GM06990 (cell line): Measurements from ENCODE around the gene HAAO.

Source experiments
- DNase-seq: peaks from one replicate; pipeline ENCODE4 v3.0.0-alpha.2; 2011; ENCODE audit not compliant: insufficient read length; ENCODE audit errors: extremely low read depth
- H3K27me3 ChIP-seq: replicated peaks from 2 replicates; pipeline ENCODE4 v1.6.0; 2011; ENCODE audit warnings: low read length; ENCODE audit not compliant: control insufficient read depth, insufficient read depth
- H3K36me3 ChIP-seq: 2 replicates; pipeline ENCODE4 v1.5.1; 2011; ENCODE audit warnings: low read length; ENCODE audit not compliant: control insufficient read depth, insufficient read depth
- H3K4me3 ChIP-seq: replicated peaks from 2 replicates; pipeline ENCODE4 v1.5.1; 2011; ENCODE audit warnings: low read depth, mild to moderate bottlenecking, control low read depth, low read length
- CTCF ChIP-seq: IDR thresholded peaks from 2 replicates; pipeline ENCODE4 v1.5.1; 2011; ENCODE audit warnings: low read length, control low read depth, mild to moderate bottlenecking, inconsistent platforms; ENCODE audit not compliant: insufficient read depth, poor library complexity, severe bottlenecking

Gene HAAO

GRCh38 chr2:42726680-42727079 lies 65.7 kb downstream of the HAAO start:
- H3K27me3 ChIP-seq = no peaks in the 10 kb centered on the region
- H3K4me3 ChIP-seq = no peak overlapping the region
- TF ChIP-seq CTCF = no peak
- no peaks in the 10 kb centered on the region for H3K36me3 ChIP-seq
- no peak for DNase-seq

GRCh38 chr2:42725657-42726056 lies 66.7 kb downstream of the HAAO start:
- no peak for TF ChIP-seq CTCF
- no peak for DNase-seq
- Histone ChIP-seq H3K27me3 (no peaks in the 10 kb centered on the region), H3K4me3 (no peak overlapping the region), H3K36me3 (no peaks in the 10 kb centered on the region)

GRCh38 chr2:42724886-42725285 lies 67.5 kb downstream of the HAAO start:
- no peak for DNase-seq
- Histone ChIP-seq H3K4me3 (no peak overlapping the region), H3K36me3 (no peaks in the 10 kb centered on the region), H3K27me3 (no peaks in the 10 kb centered on the region)
- no peak for TF ChIP-seq CTCF

- H3K27me3 ChIP-seq = no peaks in the 10 kb centered on the region
- no peak for DNase-seq
- no peaks in the 10 kb centered on the region for H3K36me3 ChIP-seq
- TF ChIP-seq CTCF = no peak
- no peak overlapping the region for H3K4me3 ChIP-seq
Measured at GRCh38 chr2:42723465-42723864, 68.9 kb downstream of the HAAO start.

GRCh38 chr2:42722320-42723190 lies 69.8 kb downstream of the HAAO start:
- H3K36me3 ChIP-seq = no peaks in the 10 kb centered on the region
- no peaks in the 10 kb centered on the region for H3K27me3 ChIP-seq
- TF ChIP-seq CTCF = no peak
- DNase-seq = peak; percentile 66
- no peak overlapping the region; the same call in 1 of the 2 replicates for H3K4me3 ChIP-seq

GRCh38 chr2:42721898-42722297 lies 70.5 kb downstream of the HAAO start:
- TF ChIP-seq CTCF = no peak
- no peak for DNase-seq

More at GRCh38 chr2:42721898-42722297, 70.5 kb downstream of the HAAO start:
- Histone ChIP-seq H3K36me3 (no peaks in the 10 kb centered on the region), H3K27me3 (no peaks in the 10 kb centered on the region), H3K4me3 (no peak overlapping the region)
